Hematopoietic multipotent progenitor cell treated with erythropoietin and hydrocortisone succinate and interleukin-3 and kit ligand, for 17 days (in vitro differentiated cells): ENCODE results near the gene SGPL1.
"Not testable (repeated sequence)": the region's sequence is repeated elsewhere in the genome, so short reads cannot be mapped to it uniquely, and the experiment has no call there.

ENCODE experiments used
- DNase-seq: peaks from one replicate; pipeline ENCODE4 v3.0.0-alpha.2; 2015; ENCODE audit warnings: low spot score

SGPL1 gene

GRCh38 chr10:70845256-70845655 lies 29.5 kb downstream of the SGPL1 start:
- no peak for DNase-seq

GRCh38 chr10:70845816-70846215 lies 30.1 kb downstream of the SGPL1 start:
- no peak for DNase-seq

- DNase-seq = no peak
Observed at GRCh38 chr10:70846795-70847194, 31.0 kb downstream of the SGPL1 start.

GRCh38 chr10:70847659-70848360 lies 32.1 kb downstream of the SGPL1 start:
- DNase-seq = no peak

GRCh38 chr10:70849582-70850016 lies 33.9 kb downstream of the SGPL1 start:
- DNase-seq = no peak

- no peak for DNase-seq
Observed at GRCh38 chr10:70850097-70850496, 34.3 kb downstream of the SGPL1 start.

DNA sequence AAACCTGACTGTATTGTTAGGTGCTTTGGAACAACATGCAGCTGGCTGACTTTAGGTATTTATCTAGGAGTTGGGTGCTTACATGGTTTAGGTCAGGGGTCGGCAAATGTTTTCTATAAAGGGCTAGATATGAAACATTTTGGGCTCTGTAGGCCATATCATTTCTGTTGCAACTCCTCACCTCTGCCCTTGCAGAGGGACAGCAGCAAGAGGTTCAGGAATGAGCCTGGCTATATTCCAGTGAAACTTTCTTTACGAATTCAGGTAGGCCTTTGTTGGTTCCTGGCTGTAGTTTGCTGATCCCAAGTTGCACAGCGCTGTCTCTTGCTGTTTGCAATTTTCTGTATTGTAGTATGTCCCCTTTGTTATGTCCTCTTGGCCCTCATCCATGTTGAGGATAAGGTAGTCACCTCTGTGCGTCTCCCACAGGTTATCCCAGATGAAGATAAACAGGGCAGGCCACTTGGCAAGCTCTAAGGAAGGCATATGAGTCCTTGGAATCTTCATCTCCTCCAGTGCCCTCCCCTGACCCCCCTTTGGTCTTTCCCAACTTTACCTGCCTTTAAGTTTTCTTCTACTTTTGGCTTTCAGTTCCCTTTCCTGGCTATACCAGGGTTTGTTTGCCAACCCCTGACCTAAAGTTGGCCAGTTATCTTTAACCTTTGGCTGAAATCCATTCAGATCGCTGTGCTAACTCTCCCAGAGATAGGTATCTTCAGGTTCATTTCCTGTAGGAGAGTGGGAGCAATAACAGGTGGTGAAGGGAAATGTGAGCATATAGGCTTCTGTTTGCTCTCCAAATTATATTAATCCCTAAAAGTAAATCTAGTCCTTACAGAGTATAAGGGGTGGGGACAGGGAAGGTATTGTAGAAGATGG lies 36.1 kb downstream of the SGPL1 start:
- no peak for DNase-seq

GRCh38 chr10:70853038-70853437 lies 37.3 kb downstream of the SGPL1 start:
- no peak for DNase-seq

- no peak for DNase-seq
Observed at GRCh38 chr10:70853457-70853856, 37.7 kb downstream of the SGPL1 start.

- no peak for DNase-seq
Observed at GRCh38 chr10:70856454-70856853, 40.7 kb downstream of the SGPL1 start.

GRCh38 chr10:70858759-70859158 lies 43.0 kb downstream of the SGPL1 start:
- DNase-seq = no peak

- DNase-seq = not testable (repeated sequence)
Observed at GRCh38 chr10:70861495-70862197, 45.9 kb downstream of the SGPL1 start.

GRCh38 chr10:70863470-70864160 lies 47.9 kb downstream of the SGPL1 start:
- DNase-seq = no peak

- DNase-seq = no peak
Observed at GRCh38 chr10:70864935-70865334, 49.2 kb downstream of the SGPL1 start.

DNA sequence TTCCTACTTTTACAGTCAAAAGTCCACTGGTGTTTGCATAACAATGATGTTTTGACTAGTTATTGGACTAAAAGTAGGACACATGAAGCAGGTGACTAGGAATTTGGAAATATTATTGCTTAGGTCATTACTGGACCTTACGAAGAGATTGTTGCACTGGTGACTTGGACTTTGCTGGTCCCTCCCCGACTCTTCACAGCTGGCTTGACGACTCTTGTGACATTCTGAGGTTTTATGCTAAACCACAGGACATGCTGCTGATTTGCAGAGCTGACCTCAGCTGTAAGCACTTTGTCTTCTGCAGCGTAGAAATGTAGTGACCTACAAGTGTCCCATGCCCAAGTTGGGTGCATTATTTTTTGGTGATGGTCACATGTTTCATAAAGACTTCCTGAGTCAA lies 50.7 kb downstream of the SGPL1 start:
- no peak for DNase-seq

- no peak for DNase-seq
Observed at GRCh38 chr10:70872291-70872690, 56.5 kb downstream of the SGPL1 start.

DNA sequence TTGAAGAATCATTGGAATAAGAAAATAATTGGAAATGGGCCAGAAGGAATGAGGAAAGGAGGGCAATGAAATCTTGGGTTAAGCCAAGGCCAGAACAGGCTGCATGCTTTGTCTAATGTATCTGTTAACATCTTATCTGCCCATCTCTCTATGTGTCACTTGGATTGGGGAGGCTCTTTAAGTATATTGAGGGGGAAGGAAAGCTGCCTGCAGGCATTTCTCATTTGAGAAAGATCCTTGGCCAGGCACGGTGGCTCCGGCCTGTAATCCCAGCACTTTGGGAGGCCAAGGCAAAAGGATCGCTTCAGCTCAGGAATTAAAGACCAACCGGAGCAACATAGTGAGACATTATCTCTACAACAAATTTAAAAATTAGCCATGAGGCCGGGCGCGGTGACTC lies 58.3 kb downstream of the SGPL1 start:
- no peak for DNase-seq

GRCh38 chr10:70879207-70879606 lies 63.5 kb downstream of the SGPL1 start:
- no peak for DNase-seq

GRCh38 chr10:70880077-70880534 lies 64.4 kb downstream of the SGPL1 start:
- DNase-seq = peak; percentile 60

GRCh38 chr10:70884741-70885140 lies 69.0 kb downstream of the SGPL1 start:
- no peak for DNase-seq

- DNase-seq = no peak
Observed at GRCh38 chr10:70885481-70885880, 69.7 kb downstream of the SGPL1 start.
